Measurements from ENCODE around the gene ZNF862.

DNA sequence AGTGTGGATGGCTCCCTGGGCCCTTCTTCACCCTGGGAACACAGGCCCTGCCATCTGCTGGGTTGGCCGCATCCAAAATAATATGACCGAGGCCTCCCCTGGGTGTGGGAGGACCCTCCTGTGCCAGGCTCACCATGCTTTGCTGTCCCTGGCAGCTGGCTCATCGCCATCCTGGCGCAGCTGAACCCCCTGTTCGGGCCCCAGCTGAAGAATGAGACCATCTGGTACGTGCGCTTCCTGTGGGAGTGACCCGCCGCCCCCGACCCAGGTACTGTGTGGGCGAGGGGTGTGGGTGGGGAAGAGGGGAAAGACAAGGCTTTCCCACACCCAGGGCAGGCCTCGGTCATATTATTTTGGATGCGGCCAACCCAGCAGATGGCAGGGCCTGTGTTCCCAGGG lies 40.3 kb downstream of the ZNF862 start:
- TF ChIP-seq ZFP30 (CRISPR knock-in tag; IDR thresholded peaks at IDR 0.05) (no peak), ZFP3 (CRISPR knock-in tag; IDR thresholded peaks at IDR 0.05) (no peak), RARB (CRISPR knock-in tag; IDR thresholded peaks at IDR 0.05) (no peak)

All from SK-N-SH treated with all-trans-retinoic acid at 6 μM for 48 hours (cell line).